Thymus (tissue), 11 donors: ENCODE data around the gene LAMTOR2. TPM values are rescaled to one million over a fixed set of nuclear protein-coding genes. Genes with fewer than 3 reads are reported as not detected.

ENCODE experiments used
- DNase-seq, 9 donors: peaks; one replicate each; pipeline ENCODE4 v3.0.0-alpha.2; 2013; ENCODE audit warnings: low spot score in 9 of 9, low read depth in 6 of 9, missing footprints in 1 of 9
- H3K27ac ChIP-seq, 2 donors: one replicate each; pipeline ENCODE4 v1.5.1; 2013; ENCODE audit warnings: control low read depth in 1 of 2, low read depth in 1 of 2, low read length in 1 of 2, mild to moderate bottlenecking in 1 of 2, moderate library complexity in 1 of 2
- H3K27me3 ChIP-seq, 2 donors: one replicate each; pipeline ENCODE4 v1.5.1; 2013; ENCODE audit warnings: low read length in 1 of 2; ENCODE audit not compliant: control insufficient read depth in 2 of 2, insufficient read depth in 1 of 2
- H3K36me3 ChIP-seq, 2 donors: one replicate each; pipeline ENCODE4 v1.5.1; 2013; ENCODE audit warnings: low read length in 1 of 2, mild to moderate bottlenecking in 1 of 2, moderate library complexity in 1 of 2; ENCODE audit not compliant: control insufficient read depth in 2 of 2, insufficient read depth in 2 of 2
- H3K4me1 ChIP-seq, 2 donors: one replicate each; pipeline ENCODE4 v1.5.1; 2013; ENCODE audit warnings: low read length in 2 of 2; ENCODE audit not compliant: control insufficient read depth in 2 of 2, insufficient read depth in 2 of 2
- H3K4me3 ChIP-seq, 2 donors: one replicate each; pipeline ENCODE4 v1.5.1; 2013; ENCODE audit warnings: low read length in 2 of 2, control low read depth in 1 of 2, mild to moderate bottlenecking in 1 of 2
- H3K9me3 ChIP-seq, 2 donors: one replicate each; pipeline ENCODE4 v1.5.1; 2013; ENCODE audit warnings: low read length in 1 of 2, mild to moderate bottlenecking in 1 of 2; ENCODE audit not compliant: control insufficient read depth in 2 of 2, insufficient read depth in 1 of 2
- WGBS: extraction: QIAGEN DNeasy Blood & Tissue Kit; methylation state at CpG from one replicate; pipeline ENCODE4 v1.1.7; 2013; 5-methylcytosine and 5-hydroxymethylcytosine counted together
- polyA plus RNA-seq: library from polyadenylated mRNA; stranded (reverse); fragments of 200-250 nt; gene quantifications from one replicate; pipeline ENCODE4 v1.2.3, GENCODE V29; 2013
- total RNA-seq: library from RNA; stranded (reverse); fragments of 120-200 nt; gene quantifications from one replicate; pipeline ENCODE4 v1.2.4, GENCODE V29; 2013
- donor health status: healthy.

Gene LAMTOR2
- total and polyA plus RNA-seq, 2 donors: 75.9 to 82.2 TPM

DNA sequence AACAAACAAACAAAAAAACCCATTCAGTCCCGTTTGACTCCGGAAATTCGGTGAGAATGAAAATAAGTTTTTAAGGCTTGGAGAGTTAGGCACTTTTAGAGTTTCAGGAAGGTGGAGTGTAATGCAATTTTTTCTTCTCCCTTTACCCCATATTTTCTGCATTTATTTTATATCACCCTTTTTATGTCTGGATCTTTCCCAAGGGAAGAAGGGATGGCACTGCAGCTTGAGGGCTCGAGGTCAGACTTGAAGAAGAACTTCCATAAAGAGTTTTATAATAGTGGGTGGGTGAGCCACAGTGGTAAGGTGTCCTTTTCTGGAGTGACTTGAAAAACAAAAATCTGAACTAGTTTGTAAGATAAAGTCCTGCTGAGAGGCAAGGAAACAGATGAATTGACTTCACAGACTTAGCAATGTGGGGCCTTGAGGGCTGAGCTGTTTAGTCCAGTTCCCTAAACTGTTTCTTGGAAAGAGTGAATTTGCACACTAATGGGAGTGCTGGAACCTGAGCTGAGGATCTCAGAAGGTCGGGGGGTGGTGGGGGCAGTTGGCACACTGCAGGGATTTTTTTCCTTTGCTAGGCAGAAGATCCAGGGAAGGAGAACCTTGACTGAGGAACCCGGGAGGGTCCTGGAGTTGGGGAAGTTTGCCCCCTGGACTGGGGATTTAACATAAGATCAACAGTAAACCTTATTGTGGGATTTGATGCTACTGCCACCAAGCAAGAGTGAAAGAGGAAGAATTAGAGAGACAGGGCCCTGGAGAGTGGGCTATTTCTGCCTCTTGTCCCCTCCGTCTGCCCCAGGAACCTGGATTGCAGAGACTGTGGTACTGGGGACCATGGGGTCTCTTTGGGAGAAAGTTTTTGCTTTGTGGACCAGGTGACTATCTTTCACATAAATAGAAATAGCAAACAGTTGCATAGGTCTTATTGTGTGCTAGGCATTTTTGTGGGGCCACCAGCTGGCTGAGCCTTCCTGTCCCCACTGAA is 29.5 kb downstream of the LAMTOR2 start:
- H3K4me3 ChIP-seq: no peak overlapping the region
- no peak overlapping the region for H3K27ac ChIP-seq
- peaks cover 0 to 3% of the 10 kb centered on the region in 2 donors for H3K9me3 ChIP-seq
- DNase-seq: no peak
- H3K36me3 ChIP-seq: no peaks in the 10 kb centered on the region
- peaks cover 14 to 73% of the 10 kb centered on the region in 2 donors for H3K27me3 ChIP-seq
- H3K4me1 ChIP-seq: peaks cover 5 to 14% of the 10 kb centered on the region in 2 donors
- 72% methylated on average over 7 of the region's 7 CpGs for WGBS

DNA sequence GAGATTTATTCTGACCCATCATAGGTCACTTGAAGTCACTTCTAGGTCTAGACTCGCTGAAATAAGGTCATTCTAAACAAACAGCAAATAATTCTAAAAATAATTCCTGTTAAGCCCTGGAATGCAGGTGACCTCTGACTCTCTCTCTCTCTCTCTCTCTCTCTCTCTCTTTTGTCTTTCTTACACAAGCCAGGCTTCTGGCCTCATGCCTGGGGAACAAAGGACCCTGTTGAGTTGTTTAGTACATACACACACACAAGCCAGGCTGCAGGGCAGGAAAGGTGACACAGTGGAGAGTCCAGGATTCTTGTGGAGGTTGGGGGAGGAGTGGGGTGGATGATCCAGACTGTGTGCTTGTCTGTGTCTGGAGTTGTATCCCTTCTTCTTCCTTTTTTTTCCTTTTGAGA is 31.7 kb downstream of the LAMTOR2 start:
- peaks cover 10 to 63% of the 10 kb centered on the region in 2 donors for H3K27me3 ChIP-seq
- H3K27ac ChIP-seq: no peak overlapping the region
- no peak overlapping the region for H3K4me3 ChIP-seq
- H3K36me3 ChIP-seq: no peaks in the 10 kb centered on the region
- peaks cover 5 to 16% of the 10 kb centered on the region in 2 donors for H3K4me1 ChIP-seq
- 94% methylated on average over 1 of the region's 1 CpG for WGBS
- peaks cover 0 to 3% of the 10 kb centered on the region in 2 donors for H3K9me3 ChIP-seq
- no peak for DNase-seq

DNA sequence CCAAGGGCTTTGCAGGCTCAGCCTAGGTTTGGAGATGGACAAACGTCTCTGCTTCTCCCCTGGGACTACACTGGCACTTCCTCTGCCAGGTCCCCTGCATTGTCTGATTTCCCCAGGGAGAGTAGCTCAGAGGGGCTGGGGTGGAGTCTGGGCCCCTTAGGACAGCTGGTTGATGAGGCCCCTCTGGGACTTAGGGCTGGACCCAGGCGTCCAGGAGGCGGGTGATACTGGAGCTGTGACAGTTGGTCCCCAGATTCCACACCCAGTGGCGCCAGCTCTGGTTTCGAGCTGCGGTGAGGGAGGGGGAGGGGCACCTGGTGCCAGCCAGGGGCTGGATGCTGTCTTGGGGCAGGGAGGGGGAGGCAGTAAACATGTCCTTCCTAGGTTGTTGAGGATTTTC is 35.1 kb downstream of the LAMTOR2 start:
- DNase-seq: no peak
- no peak overlapping the region for H3K4me3 ChIP-seq
- no peak overlapping the region for H3K27ac ChIP-seq
- H3K27me3 ChIP-seq: peaks cover 0 to 41% of the 10 kb centered on the region in 2 donors
- H3K4me1 ChIP-seq: peaks cover 0 to 6% of the 10 kb centered on the region in 2 donors
- 76% methylated on average over 6 of the region's 6 CpGs for WGBS
- no peaks in the 10 kb centered on the region for H3K36me3 ChIP-seq
- H3K9me3 ChIP-seq: no peaks in the 10 kb centered on the region

DNA sequence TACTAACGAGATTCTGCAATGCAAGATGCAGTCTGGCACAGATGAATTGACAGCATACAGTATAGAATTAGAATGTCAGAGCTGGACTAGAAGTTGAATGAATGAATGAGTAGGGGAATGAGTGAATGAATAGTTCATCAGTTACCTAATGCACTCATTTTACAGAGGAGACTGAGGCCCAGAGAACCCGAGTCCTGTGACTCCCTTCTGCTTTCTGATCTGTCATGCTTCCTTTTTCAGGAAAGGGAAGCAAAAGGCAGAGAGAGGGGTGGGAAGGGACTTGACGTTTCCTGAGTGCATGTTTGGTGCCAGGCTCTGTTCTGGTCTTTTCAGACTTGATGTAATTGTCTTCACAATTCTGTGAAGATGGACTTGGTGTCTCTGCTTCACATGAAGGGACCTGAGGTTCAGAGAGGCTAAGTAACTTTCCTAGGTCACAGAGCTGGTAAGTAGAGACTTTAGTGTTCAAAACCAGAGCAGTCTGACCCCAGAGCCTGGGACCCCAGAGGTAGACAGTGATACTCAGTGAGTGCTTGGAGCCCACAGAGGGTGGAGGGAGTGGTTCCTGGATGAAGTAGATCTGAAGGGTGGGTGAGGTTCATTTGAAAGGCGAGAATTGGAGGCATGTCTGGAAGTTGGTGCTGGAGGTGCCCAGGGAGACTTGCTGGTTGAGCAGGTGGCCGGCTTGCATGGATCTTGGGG is 35.7 kb downstream of the LAMTOR2 start:
- Histone ChIP-seq H3K27me3 (peaks cover 0 to 41% of the 10 kb centered on the region in 2 donors), H3K4me3 (no peak overlapping the region), H3K36me3 (no peaks in the 10 kb centered on the region), H3K4me1 (peaks cover 0 to 6% of the 10 kb centered on the region in 2 donors), H3K9me3 (no peaks in the 10 kb centered on the region), H3K27ac (no peak overlapping the region)
- WGBS: 34% methylated on average over 5 of the region's 5 CpGs
- DNase-seq: no peak

DNA sequence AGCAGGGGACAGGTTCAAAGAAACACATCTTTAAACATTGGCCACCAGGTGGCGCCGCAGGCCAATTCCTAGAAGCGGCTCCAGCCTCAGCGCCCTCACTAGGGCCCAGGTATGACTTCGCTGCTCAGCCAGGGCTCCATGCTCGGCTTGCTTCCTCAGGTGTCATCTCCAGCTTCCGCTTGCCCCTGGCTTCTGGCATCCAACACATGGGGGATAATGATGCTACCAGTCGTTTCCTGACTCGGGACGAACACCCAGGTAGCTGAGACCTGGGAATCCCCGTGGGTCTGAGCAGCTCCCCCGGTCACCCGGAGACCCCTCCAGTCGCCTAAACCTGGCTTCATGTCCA is 36.2 kb downstream of the LAMTOR2 start:
- Histone ChIP-seq H3K27ac (no peak overlapping the region), H3K9me3 (no peaks in the 10 kb centered on the region), H3K27me3 (peaks cover 0 to 41% of the 10 kb centered on the region in 2 donors), H3K4me1 (peaks cover 0 to 8% of the 10 kb centered on the region in 2 donors), H3K4me3 (no peak overlapping the region), H3K36me3 (no peaks in the 10 kb centered on the region)
- 49% methylated on average over 14 of the region's 14 CpGs for WGBS
- peak in 8 of 9 donors; percentile 61 to 89 (median 81) for DNase-seq

DNA sequence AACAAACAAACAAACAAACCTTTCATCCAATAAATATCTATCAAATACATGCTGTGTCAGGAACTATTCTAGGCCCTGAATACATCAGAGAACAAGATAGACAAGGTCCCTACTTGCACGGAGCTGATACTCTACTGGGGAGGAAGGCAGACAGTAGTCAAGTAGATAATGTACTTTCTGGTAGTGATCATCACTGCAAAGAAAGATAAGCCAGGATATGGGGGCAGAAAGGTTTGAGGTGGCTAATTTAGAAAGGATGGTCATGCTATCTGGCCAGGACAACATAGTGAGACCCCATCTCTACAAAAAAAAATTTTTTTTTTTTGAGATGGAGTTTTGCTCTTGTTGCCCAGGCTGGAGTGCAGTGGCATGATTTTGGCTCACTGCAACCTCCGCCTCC is 37.0 kb downstream of the LAMTOR2 start:
- 88% methylated on average over 2 of the region's 2 CpGs for WGBS
- Histone ChIP-seq H3K4me3 (no peak overlapping the region), H3K36me3 (no peaks in the 10 kb centered on the region), H3K4me1 (peaks cover 0 to 15% of the 10 kb centered on the region in 2 donors), H3K27ac (no peak overlapping the region), H3K27me3 (peaks cover 0 to 40% of the 10 kb centered on the region in 2 donors), H3K9me3 (no peaks in the 10 kb centered on the region)
- no peak for DNase-seq

DNA sequence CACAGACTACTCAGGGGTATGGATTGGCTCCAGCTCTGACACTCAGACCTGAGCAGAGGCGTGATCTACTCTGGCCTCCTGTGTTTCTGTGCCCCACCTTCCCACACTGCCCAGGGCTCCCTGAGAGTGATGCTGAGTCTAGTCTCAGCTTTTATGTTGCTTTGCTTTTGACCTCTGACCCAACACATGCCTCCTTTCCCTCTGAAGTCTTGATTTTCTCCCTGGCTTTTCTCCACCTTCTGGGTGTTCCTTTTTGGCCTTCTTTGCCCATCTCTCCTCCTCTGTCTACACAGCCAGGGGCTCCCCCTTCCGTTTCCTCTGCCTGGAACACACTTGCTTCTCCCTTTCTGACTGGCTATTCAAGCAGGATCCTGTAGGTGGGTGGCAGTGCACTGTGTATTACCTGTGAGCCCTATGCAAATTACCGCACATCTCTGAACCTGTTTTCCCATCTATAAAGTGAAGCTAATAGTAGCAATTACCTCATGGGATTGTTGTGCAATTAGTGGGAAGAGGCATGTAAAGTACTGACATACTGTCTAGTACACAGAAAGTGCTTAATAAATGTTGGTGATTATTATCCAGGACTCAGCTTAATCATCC is 41.4 kb downstream of the LAMTOR2 start:
- Histone ChIP-seq H3K27ac (no peak overlapping the region), H3K4me1 (peaks cover 2 to 25% of the 10 kb centered on the region in 2 donors), H3K9me3 (no peaks in the 10 kb centered on the region), H3K4me3 (no peak overlapping the region), H3K27me3 (peaks cover 0 to 65% of the 10 kb centered on the region in 2 donors), H3K36me3 (no peaks in the 10 kb centered on the region)
- DNase-seq: no peak
- WGBS: 94% methylated on average over 3 of the region's 3 CpGs

DNA sequence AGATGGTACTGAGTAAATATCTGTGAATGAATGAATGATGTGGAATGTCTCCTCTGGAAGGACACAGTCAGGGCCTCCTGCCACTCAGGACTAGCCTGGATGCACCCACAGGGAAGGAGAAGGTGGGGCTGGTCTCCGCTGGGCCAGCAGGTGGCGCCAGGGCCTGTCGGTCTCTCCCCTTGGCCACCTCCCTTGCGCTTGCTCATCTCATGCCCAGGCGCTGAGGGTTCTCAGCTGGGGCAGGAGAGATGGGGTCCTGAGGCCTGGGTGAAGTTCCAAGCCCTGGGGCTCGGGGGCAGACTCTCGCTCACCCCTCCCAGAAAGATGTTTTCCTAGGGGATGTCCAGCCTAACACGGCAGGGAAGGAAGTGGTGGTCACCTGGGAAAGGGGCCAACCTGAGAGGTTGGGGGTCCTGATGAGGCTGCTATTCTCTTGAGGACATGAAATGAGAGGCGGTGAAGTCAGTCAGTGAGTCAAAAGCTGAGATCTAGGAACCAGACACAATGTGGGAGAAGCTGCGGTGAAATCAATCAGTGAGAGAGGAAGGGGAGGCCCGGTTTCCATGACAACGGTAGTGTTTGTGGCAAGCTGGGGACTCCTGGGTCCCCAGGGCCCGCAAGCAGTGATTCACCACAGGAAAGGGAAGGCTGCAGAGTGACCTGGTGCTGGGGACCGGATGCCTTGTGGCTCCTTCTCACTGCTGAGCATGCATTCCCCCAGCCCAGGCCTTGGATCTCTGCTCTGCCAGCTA is 42.2 kb downstream of the LAMTOR2 start:
- DNase-seq: peak in 7 of 9 donors; percentile 29 to 79 (median 47)
- no peak overlapping the region for H3K4me3 ChIP-seq
- H3K9me3 ChIP-seq: no peaks in the 10 kb centered on the region
- peaks cover 0 to 71% of the 10 kb centered on the region in 2 donors for H3K27me3 ChIP-seq
- H3K4me1 ChIP-seq: peaks cover 2 to 25% of the 10 kb centered on the region in 2 donors
- H3K36me3 ChIP-seq: no peaks in the 10 kb centered on the region
- peak overlapping the region; percentile 37 to 64 for H3K27ac ChIP-seq
- 5% methylated on average over 14 of the region's 14 CpGs for WGBS
